Activated CD8-positive, alpha-beta memory T cell treated with anti-CD3 and anti-CD28 coated beads, Interleukin-2, amount 50 U/mL, for 4 hours (primary cell): Measurements from ENCODE around the gene MICALL2.

Experiments
- DNase-seq: peaks from one replicate; pipeline ENCODE4 v3.0.0-alpha.2; 2020

The MICALL2 gene

GRCh38 chr7:1466524-1467271 is 7.4 kb upstream of the MICALL2 start:
- no peak for DNase-seq

GRCh38 chr7:1464694-1465093 is 5.4 kb upstream of the MICALL2 start:
- no peak for DNase-seq

- no peak for DNase-seq
Measured at GRCh38 chr7:1463676-1464223, 4.5 kb upstream of the MICALL2 start.

- no peak for DNase-seq
Measured at GRCh38 chr7:1461646-1462375, 2.5 kb upstream of the MICALL2 start.

- DNase-seq: no peak
Measured at GRCh38 chr7:1460821-1461645, 1.8 kb upstream of the MICALL2 start.

GRCh38 chr7:1459920-1460820 is 900 bp upstream of the MICALL2 start:
- no peak for DNase-seq

- DNase-seq: peak; percentile 96
Measured at GRCh38 chr7:1459512-1459892, 232 bp upstream of the MICALL2 start.

GRCh38 chr7:1457949-1458682 is 1.2 kb downstream of the MICALL2 start:
- DNase-seq: no peak

GRCh38 chr7:1457059-1457948 is 2.0 kb downstream of the MICALL2 start:
- DNase-seq: no peak

- no peak for DNase-seq
Measured at GRCh38 chr7:1455955-1456354, 3.3 kb downstream of the MICALL2 start.

GRCh38 chr7:1455241-1455939 is 3.9 kb downstream of the MICALL2 start:
- no peak for DNase-seq

- no peak for DNase-seq
Measured at GRCh38 chr7:1454542-1454941, 4.7 kb downstream of the MICALL2 start.

GRCh38 chr7:1452205-1452604 is 7.1 kb downstream of the MICALL2 start:
- no peak for DNase-seq

- DNase-seq: no peak
Measured at GRCh38 chr7:1450987-1451386, 8.3 kb downstream of the MICALL2 start.

GRCh38 chr7:1450431-1450830 is 8.8 kb downstream of the MICALL2 start:
- no peak for DNase-seq

GRCh38 chr7:1449951-1450350 is 9.3 kb downstream of the MICALL2 start:
- DNase-seq: no peak

- no peak for DNase-seq
Measured at GRCh38 chr7:1449501-1449900, 9.8 kb downstream of the MICALL2 start.

GRCh38 chr7:1448958-1449357 is 10.3 kb downstream of the MICALL2 start:
- DNase-seq: no peak

- no peak for DNase-seq
Measured at GRCh38 chr7:1447551-1448244, 11.6 kb downstream of the MICALL2 start.
